Mesenchymal stem cell (in vitro differentiated cells and primary cell): ENCODE measurements around the gene KCNH1.

ENCODE experiments used
- DNase-seq: peaks from one replicate; pipeline ENCODE4 v3.0.0-alpha.2; 2013
- H2AFZ ChIP-seq: one replicate; pipeline ENCODE4 v1.6.1; 2013; ENCODE audit warnings: low read depth, mild to moderate bottlenecking, control low read depth, inconsistent platforms, low read length, moderate library complexity
- H2AK5ac ChIP-seq: 2 replicates; pipeline ENCODE4 v1.6.1; 2013; ENCODE audit warnings: low read length, moderate library complexity, mild to moderate bottlenecking, inconsistent platforms; ENCODE audit not compliant: severe bottlenecking
- H2BK120ac ChIP-seq: one replicate; pipeline ENCODE4 v1.6.1; 2013; ENCODE audit warnings: low read depth, mild to moderate bottlenecking, inconsistent platforms, low read length, moderate library complexity
- H2BK12ac ChIP-seq, 2 experiments: one replicate each; pipeline ENCODE4 v1.6.1; 2013; ENCODE audit warnings: inconsistent platforms in 2 of 2, low read length in 2 of 2, mild to moderate bottlenecking in 2 of 2, moderate library complexity in 2 of 2, control low read depth in 1 of 2
- H2BK15ac ChIP-seq: one replicate; pipeline ENCODE4 v1.6.1; 2013; ENCODE audit warnings: mild to moderate bottlenecking, low read depth, inconsistent platforms; ENCODE audit not compliant: poor library complexity, severe bottlenecking
- H2BK5ac ChIP-seq: 2 replicates; pipeline ENCODE4 v1.6.1; 2013; ENCODE audit warnings: low read depth, mild to moderate bottlenecking, low read length, control low read depth, inconsistent platforms; ENCODE audit not compliant: poor library complexity, severe bottlenecking
- H3K14ac ChIP-seq, 2 experiments: one replicate each; pipeline ENCODE4 v1.6.1; 2013; ENCODE audit warnings: inconsistent platforms in 2 of 2, low read length in 2 of 2, control low read depth in 1 of 2, mild to moderate bottlenecking in 1 of 2, moderate library complexity in 1 of 2
- H3K18ac ChIP-seq, 2 experiments: one replicate each; pipeline ENCODE4 v1.6.1; 2013; ENCODE audit warnings: inconsistent platforms in 2 of 2, low read length in 2 of 2, control low read depth in 1 of 2, low read depth in 1 of 2, mild to moderate bottlenecking in 1 of 2
- H3K23ac ChIP-seq, 2 experiments: one replicate each; pipeline ENCODE4 v1.6.1; 2013; ENCODE audit warnings: inconsistent platforms in 2 of 2, low read length in 2 of 2, mild to moderate bottlenecking in 2 of 2, moderate library complexity in 2 of 2, control low read depth in 1 of 2
- H3K27ac ChIP-seq: 2 replicates; pipeline ENCODE4 v1.5.1; 2013; ENCODE audit warnings: mild to moderate bottlenecking, moderate library complexity, low read length, control low read depth, inconsistent platforms; ENCODE audit not compliant: poor library complexity, severe bottlenecking
- H3K27me3 ChIP-seq, 2 experiments: 2 replicates each; pipeline versions ENCODE4 v1.6.1 to v1.7.0; 2013; ENCODE audit warnings: low read length in 2 of 2, mild to moderate bottlenecking in 2 of 2, moderate library complexity in 2 of 2, control low read depth in 1 of 2, inconsistent platforms in 1 of 2; ENCODE audit not compliant: control insufficient read depth in 1 of 2, insufficient read depth in 1 of 2
- H3K36me3 ChIP-seq, 2 experiments: 2 replicates each; pipeline versions ENCODE4 v1.6.1 to v1.7.0; 2013; ENCODE audit warnings: low read length in 2 of 2, control low read depth in 1 of 2, inconsistent platforms in 1 of 2, low read depth in 1 of 2, mild to moderate bottlenecking in 1 of 2; ENCODE audit not compliant: insufficient read depth in 2 of 2, control insufficient read depth in 1 of 2
- H3K4ac ChIP-seq, 2 experiments: one replicate each; pipeline ENCODE4 v1.6.1; 2013; ENCODE audit warnings: inconsistent platforms in 2 of 2, low read length in 2 of 2, mild to moderate bottlenecking in 2 of 2, moderate library complexity in 2 of 2, control low read depth in 1 of 2, low read depth in 1 of 2
- H3K4me1 ChIP-seq: 2 replicates; pipeline ENCODE4 v1.6.1; 2013; ENCODE audit warnings: low read depth, low read length, control low read depth; ENCODE audit not compliant: control insufficient read depth, insufficient read depth
- H3K4me2 ChIP-seq: 2 replicates; pipeline ENCODE4 v1.6.1; 2013; ENCODE audit warnings: low read length, mild to moderate bottlenecking, inconsistent platforms; ENCODE audit not compliant: poor library complexity, severe bottlenecking
- H3K4me3 ChIP-seq, 2 experiments: 2 replicates each; pipeline versions ENCODE4 v1.5.1 to v1.7.0; 2013; ENCODE audit warnings: low read length in 2 of 2, mild to moderate bottlenecking in 2 of 2, control low read depth in 1 of 2, low read depth in 1 of 2; ENCODE audit not compliant: insufficient read depth in 1 of 2
- H3K79me1 ChIP-seq: replicated peaks from 2 replicates; pipeline ENCODE4 v1.6.1; 2013; ENCODE audit warnings: mild to moderate bottlenecking, control low read depth, low read length, inconsistent platforms; ENCODE audit not compliant: poor library complexity, severe bottlenecking
- H3K9ac ChIP-seq: 2 replicates; pipeline ENCODE4 v1.7.0; 2013; ENCODE audit warnings: mild to moderate bottlenecking, low read length, moderate library complexity
- H3K9me3 ChIP-seq: 2 replicates; pipeline ENCODE4 v1.7.0; 2013; ENCODE audit warnings: mild to moderate bottlenecking, low read length; ENCODE audit not compliant: control insufficient read depth
- H4K8ac ChIP-seq: one replicate; pipeline ENCODE4 v1.6.1; 2013; ENCODE audit warnings: inconsistent platforms, mild to moderate bottlenecking, low read length, moderate library complexity
- H4K91ac ChIP-seq: one replicate; pipeline ENCODE4 v1.6.1; 2013; ENCODE audit warnings: mild to moderate bottlenecking, low read length, inconsistent platforms
- WGBS: methylation state at CpG from one replicate; pipeline ENCODE4 v1.1.7; 2013; ENCODE audit warnings: mixed read lengths; 5-methylcytosine and 5-hydroxymethylcytosine counted together

Gene KCNH1

DNA sequence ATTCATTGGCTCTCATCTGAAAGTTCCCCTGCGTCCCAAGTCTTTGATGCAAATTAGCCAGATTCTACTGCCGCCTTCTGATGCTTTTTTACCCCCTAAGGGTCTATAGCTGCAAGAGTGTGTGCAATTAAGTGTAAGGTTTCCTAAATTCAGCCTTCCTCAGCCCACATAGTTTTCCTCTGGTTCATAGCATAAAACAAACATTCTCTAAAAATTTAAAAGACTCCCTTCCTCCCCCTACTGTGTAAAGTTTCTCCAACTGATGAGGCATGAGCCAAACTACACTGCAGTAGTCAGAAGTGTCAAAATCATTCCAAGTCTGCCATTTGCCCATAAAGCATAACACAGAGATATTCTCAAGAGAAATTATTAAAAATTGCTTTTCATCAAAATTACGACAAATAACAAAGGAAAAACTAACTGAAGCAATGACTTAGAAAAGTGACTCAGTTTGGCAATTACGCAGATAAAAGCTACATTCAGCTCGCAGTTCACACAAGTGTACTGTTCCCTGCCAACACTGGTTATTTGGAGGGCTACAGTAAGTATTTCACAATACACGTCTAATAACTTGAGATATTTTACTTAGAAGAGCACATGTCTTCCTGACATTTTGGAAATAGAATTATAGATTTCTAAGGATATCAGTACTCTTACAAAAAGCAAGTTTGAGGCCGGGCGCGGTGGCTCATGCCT, 15.4 kb downstream of the KCNH1 start:
- no peak overlapping the region for H2BK15ac ChIP-seq
- no peaks in the 10 kb centered on the region for H3K9me3 ChIP-seq
- no peak overlapping the region for H3K9ac ChIP-seq
- H3K23ac ChIP-seq = no peak overlapping the region
- H2BK120ac ChIP-seq = no peak overlapping the region
- H2BK5ac ChIP-seq = no peak overlapping the region
- H4K91ac ChIP-seq = no peak overlapping the region
- no peaks in the 10 kb centered on the region for H3K4me1 ChIP-seq
- no peak overlapping the region for H4K8ac ChIP-seq
- no peak overlapping the region for H2AK5ac ChIP-seq
- H3K4ac ChIP-seq = no peak overlapping the region
- H3K27ac ChIP-seq = peak overlapping the region; percentile 23
- WGBS = 90% methylated on average over 8 of the region's 9 CpGs
- no peaks in the 10 kb centered on the region for H3K36me3 ChIP-seq
- H3K18ac ChIP-seq = no peak overlapping the region
- H3K4me3 ChIP-seq = no peak overlapping the region
- no peak overlapping the region for H3K14ac ChIP-seq
- peaks cover 8% of the 10 kb centered on the region for H3K79me1 ChIP-seq
- no peak overlapping the region for H3K4me2 ChIP-seq
- no peak overlapping the region for H2AFZ ChIP-seq
- H3K27me3 ChIP-seq = peaks cover 0 to 3% of the 10 kb centered on the region in 2 experiments
- H2BK12ac ChIP-seq = no peak overlapping the region
- no peak for DNase-seq

DNA sequence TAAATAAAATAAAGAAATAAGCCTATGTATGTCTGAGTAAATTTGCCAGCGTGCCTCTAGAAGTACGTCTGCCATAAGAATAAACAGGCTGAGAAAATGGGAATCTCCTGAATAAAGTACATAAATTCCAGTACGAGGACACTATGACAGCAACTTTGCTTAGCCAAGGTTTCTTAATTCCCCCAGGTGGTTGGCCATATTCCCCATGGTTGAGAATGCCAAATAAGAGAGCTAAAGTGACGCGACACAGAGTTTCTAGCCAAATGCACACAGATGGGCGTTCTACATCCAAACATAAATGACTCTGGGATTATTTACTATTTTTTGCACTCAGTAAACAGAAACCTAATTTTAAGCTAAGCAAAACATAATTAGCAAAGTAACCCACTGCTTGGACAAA, 19.5 kb downstream of the KCNH1 start:
- WGBS = 84% methylated on average over 5 of the region's 6 CpGs
- no peak overlapping the region for H4K8ac ChIP-seq
- H3K18ac ChIP-seq = no peak overlapping the region
- no peak overlapping the region for H2AK5ac ChIP-seq
- H4K91ac ChIP-seq = no peak overlapping the region
- H2BK12ac ChIP-seq = no peak overlapping the region
- no peaks in the 10 kb centered on the region for H3K36me3 ChIP-seq
- DNase-seq = no peak
- H3K27ac ChIP-seq = no peak overlapping the region
- no peak overlapping the region for H3K4me2 ChIP-seq
- no peak overlapping the region for H2BK120ac ChIP-seq
- no peak overlapping the region for H3K9ac ChIP-seq
- H3K9me3 ChIP-seq = no peaks in the 10 kb centered on the region
- H3K4ac ChIP-seq = no peak overlapping the region
- no peak overlapping the region for H3K23ac ChIP-seq
- H2AFZ ChIP-seq = no peak overlapping the region
- H3K79me1 ChIP-seq = peaks cover 6% of the 10 kb centered on the region
- no peak overlapping the region for H3K4me3 ChIP-seq
- H2BK15ac ChIP-seq = no peak overlapping the region
- H3K27me3 ChIP-seq = peaks cover 0 to 3% of the 10 kb centered on the region in 2 experiments
- no peak overlapping the region for H3K14ac ChIP-seq
- H2BK5ac ChIP-seq = no peak overlapping the region
- no peaks in the 10 kb centered on the region for H3K4me1 ChIP-seq

DNA sequence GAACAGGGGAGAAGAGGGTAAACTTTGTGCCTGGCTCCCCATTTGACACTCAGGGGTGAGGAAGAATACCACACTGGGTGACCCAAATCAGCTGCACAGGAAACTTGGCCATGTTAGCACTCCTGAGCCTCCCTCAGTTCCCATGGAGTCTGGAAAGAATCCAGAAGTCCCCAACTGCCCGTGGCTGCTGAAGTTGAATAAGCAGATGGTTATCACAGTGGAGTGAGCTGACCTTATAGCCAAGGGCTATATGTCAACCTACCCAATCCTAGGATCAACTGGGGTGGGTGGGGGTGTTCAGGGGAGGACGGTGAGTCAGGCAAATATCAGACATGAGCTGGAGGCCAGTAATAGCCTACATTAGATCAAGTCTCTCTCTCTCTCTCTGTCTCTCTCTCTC, 20.4 kb downstream of the KCNH1 start:
- H2BK5ac ChIP-seq = no peak overlapping the region
- no peak overlapping the region for H2BK120ac ChIP-seq
- no peak overlapping the region for H4K8ac ChIP-seq
- no peak for DNase-seq
- no peak overlapping the region for H2AFZ ChIP-seq
- H3K18ac ChIP-seq = no peak overlapping the region
- H3K9me3 ChIP-seq = no peaks in the 10 kb centered on the region
- no peak overlapping the region for H3K14ac ChIP-seq
- no peak overlapping the region for H2BK12ac ChIP-seq
- H3K23ac ChIP-seq = no peak overlapping the region
- H3K36me3 ChIP-seq = no peaks in the 10 kb centered on the region
- H3K9ac ChIP-seq = no peak overlapping the region
- H2BK15ac ChIP-seq = no peak overlapping the region
- H3K79me1 ChIP-seq = peaks cover 6% of the 10 kb centered on the region
- H3K27ac ChIP-seq = no peak overlapping the region
- no peaks in the 10 kb centered on the region for H3K4me1 ChIP-seq
- H3K4me2 ChIP-seq = no peak overlapping the region
- 40% methylated on average over 1 of the region's 2 CpGs for WGBS
- no peak overlapping the region for H3K4ac ChIP-seq
- H3K4me3 ChIP-seq = no peak overlapping the region
- peaks cover 0 to 3% of the 10 kb centered on the region in 2 experiments for H3K27me3 ChIP-seq
- no peak overlapping the region for H2AK5ac ChIP-seq
- no peak overlapping the region for H4K91ac ChIP-seq

DNA sequence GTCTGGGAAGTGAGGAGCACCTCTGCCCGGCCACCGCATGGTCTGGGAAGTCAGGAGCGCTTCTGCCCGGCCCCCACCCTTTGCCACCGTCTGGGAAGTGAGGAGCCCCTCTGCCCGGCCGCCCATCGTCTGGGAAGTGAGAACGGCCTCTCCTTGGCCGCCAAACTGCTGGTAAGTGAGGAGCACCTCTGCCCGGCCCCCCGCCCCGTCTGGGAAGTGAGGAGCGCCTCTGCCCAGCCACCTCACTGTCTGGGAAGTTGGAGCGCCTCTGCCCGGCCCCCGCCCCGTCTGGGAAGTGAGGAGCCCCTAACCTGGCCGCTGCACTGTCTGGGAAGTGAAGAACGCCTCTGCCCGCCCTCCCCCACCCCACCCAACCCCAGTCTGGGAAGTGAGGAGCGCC, 22.6 kb downstream of the KCNH1 start:
- Histone ChIP-seq H3K14ac (no peak overlapping the region), H4K8ac (no peak overlapping the region), H3K23ac (no peak overlapping the region), H2AFZ (no peak overlapping the region), H3K27me3 (peaks cover 0 to under 1% of the 10 kb centered on the region in 2 experiments), H2AK5ac (no peak overlapping the region), H3K9me3 (no peaks in the 10 kb centered on the region), H2BK120ac (no peak overlapping the region), H3K9ac (no peak overlapping the region), H3K18ac (no peak overlapping the region), H4K91ac (no peak overlapping the region), H3K4me2 (no peak overlapping the region), H3K36me3 (no peaks in the 10 kb centered on the region), H3K27ac (no peak overlapping the region), H3K79me1 (peaks cover 2% of the 10 kb centered on the region), H2BK5ac (no peak overlapping the region), H2BK15ac (no peak overlapping the region), H3K4me1 (no peaks in the 10 kb centered on the region), H3K4me3 (no peak overlapping the region), H3K4ac (no peak overlapping the region), H2BK12ac (no peak overlapping the region)
- 87% methylated on average over 22 of the region's 22 CpGs for WGBS
- no peak for DNase-seq
